Superior temporal gyrus (tissue), 1 donor: ENCODE data around the gene MRPL54.
"Not testable (repeated sequence)": the region's sequence is repeated elsewhere in the genome, so short reads cannot be mapped to it uniquely, and the experiment has no call there.

Source experiments
- DNase-seq: peaks from one replicate; pipeline ENCODE4 v3.0.0-alpha.2; 2016; ENCODE audit errors: extremely low spot score

MRPL54 gene

GRCh38 chr19:3809881-3810707 is 47.6 kb downstream of the MRPL54 start:
- no peak for DNase-seq

- DNase-seq = no peak
Observed at GRCh38 chr19:3810708-3811355, 48.4 kb downstream of the MRPL54 start.

- DNase-seq = no peak
Observed at GRCh38 chr19:3813473-3814392, 51.3 kb downstream of the MRPL54 start.

- DNase-seq = no peak
Observed at GRCh38 chr19:3814648-3815047, 52.2 kb downstream of the MRPL54 start.

GRCh38 chr19:3816148-3816547 is 53.7 kb downstream of the MRPL54 start:
- DNase-seq = not testable (repeated sequence)

GRCh38 chr19:3816566-3817218 is 54.2 kb downstream of the MRPL54 start:
- no peak for DNase-seq
